Tongue (tissue), 2 donors: ENCODE results near the gene FYB2. TPM values are rescaled to one million over a fixed set of nuclear protein-coding genes. Genes with fewer than 3 reads are reported as not detected.

Experiments
- DNase-seq: peaks from one replicate; pipeline ENCODE4 v3.0.0-alpha.2; 2015
- total RNA-seq: library from RNA; depleted of rRNA; stranded (reverse); fragments of >200 nt; gene quantifications from one replicate; pipeline ENCODE4 v1.2.3, GENCODE V29; 2014

The FYB2 gene
- total RNA-seq, 1 donor from 2014 or later, result 0.31 TPM

GRCh38 chr1:56833088-56833487 is 13.9 kb upstream of the FYB2 start:
- DNase-seq, result no peak

DNA sequence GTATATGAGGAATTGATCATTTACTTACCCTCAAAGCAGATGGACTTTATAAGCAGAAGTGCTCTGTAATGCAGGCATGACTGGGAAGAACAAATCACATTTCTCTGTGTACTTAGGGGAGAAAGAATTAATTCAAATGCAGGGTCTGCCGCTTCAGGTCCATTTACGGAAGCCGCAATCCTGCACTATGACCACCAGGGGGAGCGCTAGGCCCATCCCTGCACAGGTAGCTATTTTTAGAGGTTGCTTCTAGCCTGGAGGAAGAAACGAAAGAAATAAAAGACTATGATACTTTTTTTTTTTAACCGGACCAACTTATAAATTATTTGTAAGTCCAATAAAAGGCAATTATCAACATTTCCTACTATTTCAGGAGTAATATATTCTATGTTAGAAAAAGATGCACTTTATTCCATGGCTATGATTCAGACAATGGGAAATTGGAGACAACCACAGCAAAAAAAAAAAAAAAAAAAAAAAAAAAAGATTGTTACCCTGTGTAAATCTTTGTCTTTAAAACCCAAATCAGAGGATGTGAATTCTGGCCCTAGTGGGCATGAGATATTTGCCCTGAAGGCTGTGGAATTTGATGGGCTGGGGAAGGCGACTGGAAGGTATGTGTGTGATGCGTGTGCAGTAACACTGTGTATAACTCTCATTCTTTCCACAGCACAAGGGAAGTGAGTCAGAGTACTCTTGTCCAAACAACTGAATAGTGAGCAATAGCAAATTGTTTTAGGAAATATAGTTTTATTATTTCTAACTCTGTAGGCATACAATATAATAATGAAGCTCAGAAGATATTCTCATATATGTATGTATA is 12.9 kb upstream of the FYB2 start:
- DNase-seq, result peak; percentile 93

GRCh38 chr1:56830052-56830451 is 10.8 kb upstream of the FYB2 start:
- no peak for DNase-seq

DNA sequence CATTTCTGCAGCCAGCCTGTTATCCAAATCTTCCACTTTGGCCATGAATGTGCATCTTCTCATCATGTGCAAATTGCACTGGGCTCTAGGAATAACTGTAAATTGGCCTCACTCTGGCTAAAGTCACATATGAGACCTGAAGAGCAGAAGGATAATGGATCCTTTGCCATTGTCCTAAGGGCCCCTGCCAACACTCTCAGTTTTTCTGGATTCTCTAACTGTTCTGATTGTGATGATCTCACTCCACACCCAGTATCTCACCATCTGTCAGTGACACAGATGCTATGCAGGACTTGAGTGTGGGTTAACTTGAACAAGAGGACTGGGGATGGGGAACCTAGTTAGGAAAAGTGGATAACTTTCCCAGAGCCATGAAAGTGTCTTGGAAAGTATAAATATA is 8.5 kb upstream of the FYB2 start:
- no peak for DNase-seq

GRCh38 chr1:56825436-56825835 is 6.2 kb upstream of the FYB2 start:
- DNase-seq, result no peak

GRCh38 chr1:56824938-56825337 is 5.7 kb upstream of the FYB2 start:
- no peak for DNase-seq

- DNase-seq, result no peak
These were observed 5.1 kb upstream of the FYB2 start for GRCh38 chr1:56824271-56824670.

GRCh38 chr1:56821462-56821797 is 2.2 kb upstream of the FYB2 start:
- DNase-seq, result no peak

- DNase-seq, result peak; percentile 76
These were observed 1.7 kb upstream of the FYB2 start for GRCh38 chr1:56820755-56821461.

GRCh38 chr1:56817716-56818463 is 1.3 kb downstream of the FYB2 start:
- DNase-seq, result no peak

DNA sequence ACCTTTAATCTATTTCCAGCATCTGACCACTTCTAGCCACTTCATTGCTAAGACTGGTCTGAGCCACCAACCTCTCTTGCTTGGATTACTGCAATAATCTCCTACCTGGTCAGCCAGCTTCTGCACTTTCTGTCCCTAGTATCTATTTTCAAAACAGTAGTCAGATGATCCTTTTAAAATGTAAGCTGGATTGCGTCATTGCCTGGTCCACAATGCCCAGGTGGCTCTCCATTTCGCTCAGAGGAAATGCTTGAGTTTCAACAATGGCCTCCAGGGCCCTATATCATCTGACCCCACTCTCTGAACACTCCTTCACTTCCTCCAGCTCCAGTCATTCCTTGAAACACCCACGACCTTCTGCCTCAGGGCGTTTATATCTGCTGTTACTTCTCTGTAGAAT is 2.3 kb downstream of the FYB2 start:
- no peak for DNase-seq

DNA sequence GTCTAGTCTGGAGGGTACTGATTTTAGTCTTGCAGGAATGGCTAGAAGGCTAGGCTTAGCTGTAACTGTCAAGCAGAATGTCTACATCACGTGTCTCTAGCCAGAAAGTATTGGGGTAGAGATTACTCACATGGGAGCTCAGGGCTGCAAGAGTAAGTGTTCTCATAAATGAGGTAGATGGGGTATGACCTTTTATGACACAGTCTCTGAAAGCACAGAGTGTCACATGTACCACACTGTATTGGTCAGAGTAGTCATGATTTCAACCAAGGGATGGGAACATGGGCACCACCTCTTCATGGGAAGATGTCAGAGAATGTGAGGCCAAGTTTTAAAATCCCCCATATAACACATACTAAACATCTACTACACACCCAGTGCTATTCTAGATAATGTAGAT is 2.9 kb downstream of the FYB2 start:
- DNase-seq, result no peak

DNA sequence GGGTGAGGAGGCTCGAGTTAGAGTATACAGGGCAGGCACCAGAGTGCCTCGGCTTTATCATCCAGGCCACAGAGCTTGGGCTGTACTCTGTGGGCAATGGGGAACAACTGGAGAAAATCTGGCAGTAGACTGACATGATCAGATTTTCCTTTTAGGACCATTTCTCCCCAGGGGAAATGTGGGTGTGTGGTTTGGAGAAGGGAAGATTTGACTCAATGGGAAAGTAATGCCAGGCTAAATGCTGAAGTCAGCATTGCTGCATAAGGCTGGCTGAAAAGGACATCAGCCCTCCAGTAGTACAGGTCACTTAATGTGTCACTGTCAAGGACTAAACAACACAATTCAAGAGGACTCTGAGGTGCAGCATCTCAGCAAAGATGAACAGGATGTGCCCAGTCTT is 5.0 kb downstream of the FYB2 start:
- no peak for DNase-seq

GRCh38 chr1:56811331-56811730 is 7.9 kb downstream of the FYB2 start:
- no peak for DNase-seq

DNA sequence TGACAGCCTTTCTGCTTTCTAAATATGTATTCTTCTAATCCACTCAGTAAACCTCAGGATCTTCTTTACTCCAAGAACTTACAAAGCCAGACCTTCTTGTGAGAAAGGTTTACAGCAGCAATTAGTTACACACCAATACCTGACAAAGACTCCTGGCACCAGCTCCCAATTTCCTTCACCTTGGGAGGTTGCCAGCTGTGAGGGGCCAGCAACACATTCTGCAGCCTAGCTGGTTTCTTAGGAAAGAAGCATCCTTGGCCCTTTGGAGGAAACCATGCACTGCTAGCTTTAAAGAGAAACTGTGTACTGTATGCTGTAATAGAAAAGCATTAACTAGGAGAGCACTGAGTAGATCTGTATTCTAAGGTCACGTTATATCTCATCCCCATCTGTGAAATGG is 10.8 kb downstream of the FYB2 start:
- DNase-seq, result peak; percentile 15

DNA sequence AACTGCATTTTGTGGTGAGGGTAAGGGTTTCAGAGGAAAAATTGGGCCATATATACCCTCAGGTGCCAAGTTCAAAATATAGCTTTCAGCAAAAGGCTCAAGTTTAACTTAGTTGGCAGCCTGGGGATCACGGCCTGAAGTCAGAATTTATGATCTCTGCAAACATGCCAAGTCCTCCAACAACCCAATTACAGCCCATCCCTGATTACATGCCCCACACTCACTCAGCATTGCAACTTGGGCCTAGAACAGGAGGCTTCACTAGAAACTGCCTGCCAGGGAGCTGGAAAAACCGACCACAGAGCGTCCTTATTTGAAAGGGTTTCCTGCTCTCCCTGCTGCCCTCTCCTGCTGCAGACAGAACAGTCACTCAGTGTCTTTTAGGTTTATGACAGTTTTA is 12.4 kb downstream of the FYB2 start:
- peak; percentile 26 for DNase-seq

- DNase-seq, result peak; percentile 41
These were observed 15.5 kb downstream of the FYB2 start for GRCh38 chr1:56803561-56804156.

- no peak for DNase-seq
These were observed 19.4 kb downstream of the FYB2 start for GRCh38 chr1:56799605-56800400.

DNA sequence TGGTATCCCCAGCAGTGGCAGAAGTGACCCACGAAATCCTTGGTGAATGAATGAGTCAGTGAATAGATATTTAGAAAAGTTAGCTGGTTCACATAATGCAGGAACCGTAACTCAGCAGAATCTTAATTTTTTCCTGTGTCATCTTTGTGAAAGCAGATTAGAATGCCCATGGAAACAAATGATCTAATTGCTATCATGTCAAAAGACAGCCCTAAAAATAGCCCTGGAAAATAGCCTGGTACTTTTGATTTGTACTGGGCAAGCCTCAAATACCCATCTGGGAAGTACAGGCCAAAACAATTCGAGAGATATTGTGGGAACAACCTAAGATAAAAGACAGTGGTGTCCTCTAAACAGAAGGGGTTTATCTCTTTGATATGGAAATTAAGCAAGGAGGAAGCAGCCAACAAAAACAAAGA is 21.1 kb downstream of the FYB2 start:
- DNase-seq, result no peak

DNA sequence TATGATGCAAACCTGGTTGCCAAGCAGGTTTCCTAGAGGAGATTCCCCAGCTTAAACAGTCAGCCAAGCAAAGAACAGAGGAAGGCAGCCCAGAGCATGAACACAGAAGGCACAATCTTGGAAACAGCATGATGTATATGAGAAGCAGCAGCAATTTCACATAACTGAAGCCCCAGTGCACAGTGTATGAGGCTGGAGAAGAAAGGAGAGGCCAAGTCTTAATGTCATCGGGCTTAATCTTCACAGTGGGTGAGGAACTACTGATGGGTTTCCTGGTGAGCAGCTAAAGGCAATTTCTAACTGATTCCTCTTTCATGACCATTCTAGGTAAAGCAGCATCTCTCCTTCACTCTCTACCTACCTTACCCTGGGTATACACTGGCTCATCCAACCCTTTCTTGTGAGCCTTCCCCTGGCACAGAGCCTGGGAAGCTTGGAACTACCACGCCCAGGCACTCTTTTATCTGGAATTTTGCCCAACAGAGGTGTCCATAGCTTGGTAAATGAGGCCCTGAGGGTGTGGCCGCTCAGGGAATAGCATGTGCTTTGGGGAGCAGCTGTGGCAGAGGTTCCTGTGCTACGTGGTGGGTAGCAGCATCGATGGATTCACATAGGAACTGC is 22.0 kb downstream of the FYB2 start:
- peak; percentile 32 for DNase-seq

DNA sequence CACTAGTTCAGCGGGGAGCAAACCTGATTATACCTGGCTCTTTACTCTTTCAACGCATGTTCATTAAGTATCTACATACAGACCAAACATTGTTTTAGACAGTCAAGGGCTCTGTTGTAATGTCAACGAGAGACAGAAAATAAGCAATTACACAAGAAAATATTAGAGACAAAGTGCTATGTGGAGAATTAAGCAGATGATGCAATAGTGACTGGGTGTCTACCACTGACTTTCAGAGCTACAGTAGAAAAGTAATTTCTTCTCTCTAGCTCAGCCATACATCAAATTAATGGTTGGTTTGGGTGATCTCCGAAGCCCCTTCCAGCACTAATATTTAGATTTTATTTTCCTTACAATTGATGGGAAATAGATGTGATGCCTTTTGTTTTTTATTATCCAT is 23.3 kb downstream of the FYB2 start:
- DNase-seq, result no peak

GRCh38 chr1:56790036-56790435 is 29.2 kb downstream of the FYB2 start:
- no peak for DNase-seq
